Astrocyte of the hippocampus (primary cell): ENCODE results near the gene DCAF15.

Experiments used
- DNase-seq: peaks from one replicate; pipeline ENCODE4 v3.0.0; 2011; ENCODE audit warnings: low read depth, low spot score

DCAF15 gene

DNA sequence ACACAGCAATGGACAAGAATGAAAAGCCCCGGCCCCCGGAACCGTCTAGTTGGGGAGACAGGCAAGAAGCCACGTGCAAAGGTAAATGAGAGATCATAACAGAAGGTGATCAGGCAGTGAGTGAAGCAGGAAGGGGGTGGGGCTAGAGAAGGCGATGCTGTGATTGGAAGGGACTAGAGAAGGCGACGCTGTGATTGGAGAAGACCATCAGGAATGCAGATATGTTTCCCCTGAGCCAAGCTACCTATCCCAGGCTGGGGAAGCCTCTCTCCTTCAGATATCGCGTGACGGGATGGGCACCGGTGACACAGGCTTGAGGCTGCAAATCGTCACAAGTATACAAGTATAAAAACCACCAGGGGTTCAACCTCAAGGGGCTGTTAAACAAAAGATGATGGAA lies 21.8 kb downstream of the DCAF15 start:
- DNase-seq: peak; percentile 42

- no peak for DNase-seq
These were observed 23.6 kb downstream of the DCAF15 start for GRCh38 chr19:13975870-13976269.

DNA sequence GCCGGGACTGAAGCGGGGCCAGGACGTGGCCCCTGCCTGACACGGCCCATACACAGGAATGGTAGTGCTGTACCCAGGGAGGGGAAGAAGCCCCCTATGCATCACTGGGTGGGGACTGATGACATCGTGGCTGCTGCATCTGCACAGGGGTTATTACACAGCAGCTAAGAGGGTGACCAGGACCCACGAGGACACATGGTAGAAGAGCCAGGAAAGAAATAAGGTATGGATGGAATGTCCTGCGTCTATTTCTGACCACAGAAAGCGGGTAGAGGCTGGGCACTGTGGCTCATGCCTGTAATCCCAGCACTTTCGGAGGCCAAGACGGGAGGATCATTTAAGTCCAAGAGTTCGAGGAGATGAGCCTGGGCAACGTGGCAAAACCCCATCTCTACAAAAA lies 24.1 kb downstream of the DCAF15 start:
- DNase-seq: no peak

GRCh38 chr19:13977803-13978202 lies 25.5 kb downstream of the DCAF15 start:
- no peak for DNase-seq

GRCh38 chr19:13978351-13979243 lies 26.3 kb downstream of the DCAF15 start:
- DNase-seq: peak; percentile 62

DNA sequence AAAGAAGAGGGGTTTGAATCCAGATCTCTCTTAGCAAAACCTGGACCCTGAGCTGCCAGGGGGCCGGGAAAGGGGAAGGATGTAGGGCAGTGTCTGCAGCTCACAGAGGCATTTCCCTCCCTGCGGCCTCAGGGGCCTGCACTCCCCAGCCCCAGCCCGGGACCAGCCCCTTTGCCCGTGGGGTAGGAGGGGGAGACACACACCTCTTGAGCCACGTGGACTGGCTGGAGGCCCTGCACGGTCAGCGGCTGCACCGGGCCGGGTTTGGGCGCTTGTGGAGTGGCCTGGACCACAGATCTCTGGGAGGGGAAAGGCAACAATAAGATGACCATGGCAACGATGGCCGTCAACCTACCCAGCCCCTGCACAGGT lies 26.9 kb downstream of the DCAF15 start:
- no peak for DNase-seq

DNA sequence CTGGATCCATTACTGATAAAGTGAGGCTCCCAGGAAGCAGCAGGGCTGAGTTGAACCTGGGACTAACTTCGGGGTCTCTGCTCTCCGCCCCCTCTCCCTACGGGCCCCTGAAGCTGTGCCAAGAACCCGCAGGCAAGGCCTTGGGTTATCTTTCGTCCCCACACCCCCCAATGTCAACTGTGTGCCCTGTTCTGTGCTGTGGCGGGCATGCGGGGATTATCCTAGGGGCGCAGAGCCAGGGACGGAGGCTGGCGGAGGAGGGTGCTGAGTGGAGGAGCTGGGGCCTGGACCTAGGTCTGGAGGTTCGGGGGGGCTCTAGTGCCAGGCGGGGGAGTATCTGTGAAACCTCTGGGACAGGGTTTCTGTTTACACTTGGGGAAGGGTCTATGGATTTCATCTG lies 27.4 kb downstream of the DCAF15 start:
- no peak for DNase-seq

- no peak for DNase-seq
These were observed 28.0 kb downstream of the DCAF15 start for GRCh38 chr19:13980340-13980739.

GRCh38 chr19:13981021-13981420 lies 28.7 kb downstream of the DCAF15 start:
- no peak for DNase-seq

GRCh38 chr19:13981467-13981866 lies 29.2 kb downstream of the DCAF15 start:
- DNase-seq: no peak

DNA sequence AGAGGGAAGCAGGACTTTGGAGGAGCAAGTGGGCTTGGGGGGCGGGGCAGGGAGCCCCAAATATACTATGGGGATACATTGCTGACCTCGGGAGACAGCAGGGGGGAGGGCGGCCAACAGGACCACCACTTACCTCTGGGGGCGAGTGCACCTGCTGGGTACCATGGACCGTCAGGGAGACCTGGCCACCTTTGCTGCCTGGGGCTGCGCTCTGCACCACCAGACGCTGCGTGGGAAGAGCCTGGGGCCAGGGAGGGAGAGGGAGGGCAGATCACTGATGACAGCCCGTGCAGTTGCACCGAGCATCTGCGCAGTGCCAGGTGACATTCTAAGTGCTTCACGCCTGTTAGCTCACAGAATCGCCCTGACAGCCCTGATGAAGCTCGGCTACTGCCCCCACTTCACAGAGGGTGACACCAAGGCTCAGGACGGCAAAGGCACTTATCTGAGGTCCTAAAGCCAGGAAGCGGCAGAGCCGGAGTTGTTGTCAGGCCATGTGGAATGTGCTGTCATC lies 29.7 kb downstream of the DCAF15 start:
- no peak for DNase-seq

DNA sequence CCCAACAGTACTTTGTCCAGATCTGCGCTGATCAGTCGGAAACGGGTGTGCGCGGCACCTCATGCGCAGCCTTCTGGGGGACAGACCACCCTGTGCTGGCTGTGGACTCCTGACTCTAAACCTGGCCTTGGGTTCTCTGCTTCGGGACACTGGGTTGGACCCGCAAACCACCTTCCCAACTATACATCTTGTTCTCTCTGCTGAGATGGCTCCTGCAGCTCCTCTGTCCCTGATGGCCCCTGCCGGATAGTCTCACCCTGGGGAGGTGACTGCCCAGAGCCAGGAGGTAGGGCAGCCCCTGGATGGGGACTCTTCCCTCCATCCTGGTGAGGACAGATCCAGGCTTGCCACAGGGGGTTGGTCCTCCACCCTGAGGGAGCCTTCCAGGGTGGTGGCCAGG lies 30.5 kb downstream of the DCAF15 start:
- no peak for DNase-seq

DNA sequence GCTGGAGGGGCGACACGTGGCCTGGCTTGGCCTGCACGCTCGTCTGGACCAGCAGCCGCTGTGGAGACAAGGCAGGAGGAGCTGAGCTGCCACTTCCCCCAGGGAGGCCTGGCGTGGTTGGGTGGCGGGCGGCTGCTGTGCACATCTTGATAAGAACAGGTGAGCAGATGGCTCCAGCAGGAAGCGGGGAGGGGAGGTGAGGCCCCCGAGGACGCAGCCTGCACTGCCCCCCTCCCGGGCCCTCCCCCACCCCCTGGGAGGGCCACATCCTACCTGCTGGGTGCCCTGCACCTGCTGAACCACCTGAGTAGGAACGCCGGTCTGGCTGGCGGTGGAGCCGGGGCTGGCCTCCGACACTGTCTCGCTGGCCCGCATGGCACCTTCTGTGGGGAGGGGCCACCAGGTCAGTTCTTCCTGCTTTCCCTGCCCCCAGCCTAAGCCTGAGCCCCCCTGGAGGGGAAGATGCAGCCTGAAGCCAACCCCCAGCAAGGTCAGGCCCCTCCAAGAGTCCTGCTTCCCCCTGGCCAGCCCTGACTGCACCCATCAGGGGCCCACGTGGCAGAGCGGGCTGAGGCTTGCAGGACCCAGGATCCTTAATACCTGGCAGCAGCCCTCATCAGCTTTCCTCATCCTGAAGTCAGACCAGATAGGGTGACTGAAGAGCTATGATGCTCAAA lies 31.0 kb downstream of the DCAF15 start:
- DNase-seq: no peak

- no peak for DNase-seq
These were observed 31.9 kb downstream of the DCAF15 start for GRCh38 chr19:13984186-13984585.

DNA sequence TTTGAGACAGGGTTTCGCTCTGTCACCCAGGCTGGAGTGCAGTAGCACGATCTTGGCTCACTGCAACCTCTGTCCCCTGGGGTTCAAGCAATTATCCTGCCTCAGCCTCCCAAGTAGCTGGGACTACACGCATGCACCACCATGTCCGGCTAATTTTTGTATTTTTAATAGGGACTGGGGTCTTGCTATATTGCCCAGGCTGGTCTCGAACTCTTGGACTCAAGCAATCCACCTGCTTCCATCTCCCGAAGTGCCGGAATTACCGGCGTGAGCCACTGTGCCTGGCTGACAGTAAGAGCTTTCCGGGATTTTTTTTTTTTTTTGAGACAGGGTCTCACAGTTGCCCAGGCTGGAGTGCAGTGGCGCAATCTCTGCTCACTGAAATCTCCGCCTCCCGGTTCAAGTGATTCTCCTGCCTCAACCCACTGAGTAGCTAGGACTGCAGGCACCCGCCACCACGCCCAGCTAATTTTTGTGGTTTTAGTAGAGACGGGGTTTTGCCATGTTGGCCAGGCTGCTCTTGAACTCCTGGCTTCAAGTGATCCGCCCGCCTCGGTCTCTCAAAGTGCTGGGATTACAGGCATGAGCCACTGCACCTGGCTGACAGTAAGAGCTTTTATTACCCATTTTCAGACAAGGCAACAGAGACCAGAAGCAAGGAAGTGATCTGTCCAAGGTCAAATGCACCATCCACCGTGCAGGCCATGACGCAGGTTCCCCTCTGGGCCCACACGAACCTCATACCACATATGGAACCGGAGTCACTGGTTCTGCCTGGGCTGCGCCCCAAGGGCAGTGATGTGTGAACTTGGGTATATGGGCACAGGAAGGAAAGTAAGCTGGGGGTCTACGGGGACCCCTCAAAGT lies 32.8 kb downstream of the DCAF15 start:
- no peak for DNase-seq

GRCh38 chr19:13985771-13986347 lies 33.5 kb downstream of the DCAF15 start:
- no peak for DNase-seq

- DNase-seq: no peak
These were observed 34.1 kb downstream of the DCAF15 start for GRCh38 chr19:13986348-13986904.

DNA sequence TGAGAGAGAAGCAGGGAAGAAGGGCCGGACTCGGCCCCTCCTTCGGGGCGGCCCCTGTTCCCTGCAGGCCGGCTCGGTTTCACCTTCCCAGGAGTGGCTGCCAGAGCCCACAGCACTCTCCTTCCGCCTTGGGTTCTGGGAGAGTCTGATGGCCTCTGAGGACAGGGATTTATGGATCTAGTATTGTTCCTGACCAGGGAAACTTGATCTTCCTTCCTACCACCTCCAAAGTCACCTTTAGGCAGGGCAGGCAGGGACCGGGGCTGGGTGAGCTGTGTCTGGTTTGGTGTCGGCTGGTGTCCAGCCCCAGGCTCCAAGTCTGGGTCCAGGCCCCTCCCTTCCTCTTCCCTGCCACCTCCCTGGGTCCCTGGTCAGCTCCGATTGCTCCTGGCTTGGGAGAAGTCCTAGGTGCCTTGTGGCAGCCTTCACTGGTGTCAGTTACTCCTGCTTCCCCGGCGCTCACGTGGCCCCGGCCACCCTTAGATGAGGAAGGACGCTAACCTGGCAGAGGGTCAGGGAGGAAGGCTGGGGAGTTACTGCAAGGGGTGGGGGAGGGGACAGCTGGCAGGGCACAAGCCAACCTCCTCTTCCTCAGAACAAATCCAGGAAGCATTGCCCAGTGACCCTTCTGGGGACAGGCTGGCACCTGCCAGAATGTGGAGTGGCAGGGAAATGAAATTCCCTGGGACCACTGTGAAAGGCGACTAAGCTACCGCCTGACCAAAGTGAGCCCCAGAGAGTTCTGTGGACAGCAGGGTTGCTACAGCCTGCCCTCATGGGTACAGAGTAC lies 35.0 kb downstream of the DCAF15 start:
- no peak for DNase-seq

- no peak for DNase-seq
These were observed 37.2 kb downstream of the DCAF15 start for GRCh38 chr19:13989487-13989886.

- DNase-seq: no peak
These were observed 37.8 kb downstream of the DCAF15 start for GRCh38 chr19:13990085-13990484.
